Vagina (tissue), 2 donors: ENCODE data around the gene P3H2.

Experiments used
- CTCF ChIP-seq, 3 experiments: fragments of 450-650 bp in 2 of 3; fragments of 200-600 bp in 1 of 3; sonication (generic) in 1 of 3; IDR thresholded peaks; one replicate each; pipeline ENCODE4 v1.5.1; 2017 to 2019; ENCODE audit warnings: antibody characterized with exemption in 3 of 3, mild to moderate bottlenecking in 2 of 3, moderate library complexity in 2 of 3
- POLR2AphosphoS5 ChIP-seq, 2 donors: sonication (generic); formaldehyde crosslinking; IDR thresholded peaks; one replicate each; pipeline ENCODE4 v1.9.0; 2017; ENCODE audit warnings: antibody characterized with exemption in 2 of 2, mild to moderate bottlenecking in 2 of 2, low read depth in 1 of 2; ENCODE audit not compliant: insufficient read depth in 1 of 2

GRCh38 chr3:189983612-189984011 lies 137.1 kb downstream of the P3H2 start:
- no peak for TF ChIP-seq CTCF (IDR thresholded peaks at IDR 0.05)
- no peak for TF ChIP-seq POLR2AphosphoS5 (IDR thresholded peaks at IDR 0.05; ENCODE audit: insufficient read depth in 1 of 2, low read depth in 1 of 2)
